ENCODE data around the gene BIRC2.
"Not testable (repeated sequence)": the region's sequence is repeated elsewhere in the genome, so short reads cannot be mapped to it uniquely, and the experiment has no call there.

BIRC2 gene

GRCh38 chr11:102330231-102330630 lies 16.8 kb upstream of the BIRC2 start:
- no peak overlapping the region for H3K4me3 ChIP-seq (ENCODE audit: low read depth, low read length)
- POLR2A ChIA-PET, result no interaction called here
- DNase-seq (ENCODE audit: low read depth, low spot score), result no peak
- no peak for TF ChIP-seq CTCF (IDR thresholded peaks at IDR 0.05; ENCODE audit: insufficient read depth, low read length, missing control alignments)
- CTCF ChIA-PET, result interaction anchor here (1.2 kb wide), 1 partner anchor 11 kb away, joined by 3 read pairs; no protein-coding TSS in a partner anchor

GRCh38 chr11:102331341-102331740 lies 15.7 kb upstream of the BIRC2 start:
- H3K4me3 ChIP-seq (ENCODE audit: low read depth, low read length), result no peak overlapping the region
- POLR2A ChIA-PET, result no interaction called here
- DNase-seq (ENCODE audit: low read depth, low spot score), result no peak
- no peak for TF ChIP-seq CTCF (IDR thresholded peaks at IDR 0.05; ENCODE audit: insufficient read depth, low read length, missing control alignments)
- CTCF ChIA-PET, result interaction anchor here (4.0 kb wide), 1 partner anchor 12 kb away, joined by 57 read pairs; no protein-coding TSS in a partner anchor

- TF ChIP-seq CTCF (IDR thresholded peaks at IDR 0.05; ENCODE audit: insufficient read depth, low read length, missing control alignments), result no peak
- no peak overlapping the region for H3K4me3 ChIP-seq (ENCODE audit: low read depth, low read length)
- no peak for DNase-seq (ENCODE audit: low read depth, low spot score)
- CTCF ChIA-PET, result interaction anchor here (0.8 to 4.0 kb wide), 2 partner anchors 10 to 39 kb away, joined by 3 to 57 read pairs; no protein-coding TSS in a partner anchor
- POLR2A ChIA-PET, result no interaction called here
Measured at GRCh38 chr11:102332611-102332994, 14.4 kb upstream of the BIRC2 start.

- H3K4me3 ChIP-seq (ENCODE audit: low read depth, low read length), result no peak overlapping the region
- no peak for DNase-seq (ENCODE audit: low read depth, low spot score)
- ChIA-PET POLR2A (no interaction called here), CTCF (interaction anchor here (0.6 to 6.1 kb wide), 6 partner anchors 10 to 328 kb away, joined by 3 to 61 read pairs (median 6); no protein-coding TSS in a partner anchor)
- no peak for TF ChIP-seq CTCF (IDR thresholded peaks at IDR 0.05; ENCODE audit: insufficient read depth, low read length, missing control alignments)
Measured at GRCh38 chr11:102338479-102339010, 8.5 kb upstream of the BIRC2 start.

GRCh38 chr11:102341311-102341710 lies 5.7 kb upstream of the BIRC2 start:
- H3K4me3 ChIP-seq (ENCODE audit: low read depth, low read length); DNase-seq (ENCODE audit: low read depth, low spot score): not testable (repeated sequence)
- POLR2A ChIA-PET, result interaction anchor here (1.0 kb wide), 1 partner anchor 325 kb away, joined by 3 read pairs; no protein-coding TSS in a partner anchor
- CTCF ChIA-PET, result interaction anchor here (0.6 to 6.1 kb wide), 44 partner anchors 9 to 461 kb away, joined by 3 to 61 read pairs (median 5); no protein-coding TSS in a partner anchor

- ChIA-PET POLR2A (interaction anchor here (1.0 kb wide), 1 partner anchor 325 kb away, joined by 3 read pairs; no protein-coding TSS in a partner anchor), CTCF (interaction anchor here (0.6 to 6.1 kb wide), 52 partner anchors 8 to 462 kb away, joined by 3 to 61 read pairs (median 4); no protein-coding TSS in a partner anchor)
- peak; percentile 77 for TF ChIP-seq CTCF (IDR thresholded peaks at IDR 0.05; ENCODE audit: insufficient read depth, low read length, missing control alignments)
- no peak overlapping the region for H3K4me3 ChIP-seq (ENCODE audit: low read depth, low read length)
- DNase-seq (ENCODE audit: low read depth, low spot score), result peak; percentile 53
Measured at GRCh38 chr11:102341844-102342318, 5.1 kb upstream of the BIRC2 start.

Data from AG04449 (cell line).